ENCODE data around the gene GALNT18. TPM values are rescaled to one million over a fixed set of nuclear protein-coding genes. Genes with fewer than 3 reads are reported as not detected.

GALNT18 gene
- total RNA-seq, 2 donors from 2014 or later = 5.3 to 7.3 TPM

GRCh38 chr11:11409224-11409623 is 212.6 kb downstream of the GALNT18 start:
- 62 to 89% methylated on average over 3 to 6 of the region's 6 CpGs for WGBS, 2 donors
- Histone ChIP-seq H3K4me3 (no peak overlapping the region), H3K27me3 (no peaks in the 10 kb centered on the region), H3K27ac (no peak overlapping the region), H3K4me1 (no peaks in the 10 kb centered on the region), H3K36me3 (replicated peaks in 1 of 2; ENCODE audit: insufficient read depth in 1 of 2, low read depth in 2 of 2) (no peaks in the 10 kb centered on the region), H3K9me3 (no peaks in the 10 kb centered on the region)
- no peak for ATAC-seq
- intact Hi-C loops (cut with DNase I) = no loop called here
- TF ChIP-seq CTCF (IDR thresholded peaks at IDR 0.05) = no peak
- TF ChIP-seq POLR2A (IDR thresholded peaks at IDR 0.05) = no peak
- DNase-seq = no peak

GRCh38 chr11:11408436-11409221 is 213.2 kb downstream of the GALNT18 start:
- intact Hi-C loops (cut with DNase I) = no loop called here
- WGBS, 2 donors = 87 to 89% methylated on average over 10 to 11 of the region's 11 CpGs
- Histone ChIP-seq H3K4me3 (no peak overlapping the region), H3K27me3 (no peaks in the 10 kb centered on the region), H3K27ac (no peak overlapping the region), H3K36me3 (replicated peaks in 1 of 2; ENCODE audit: insufficient read depth in 1 of 2, low read depth in 2 of 2) (no peaks in the 10 kb centered on the region), H3K4me1 (no peaks in the 10 kb centered on the region), H3K9me3 (no peaks in the 10 kb centered on the region)
- DNase-seq (no peak), ATAC-seq (no peak)
- no peak for TF ChIP-seq CTCF (IDR thresholded peaks at IDR 0.05)
- TF ChIP-seq POLR2A (IDR thresholded peaks at IDR 0.05) = no peak

GRCh38 chr11:11407763-11408084 is 214.1 kb downstream of the GALNT18 start:
- Histone ChIP-seq H3K4me1 (peaks cover 3% of the 10 kb centered on the region), H3K27me3 (no peaks in the 10 kb centered on the region), H3K4me3 (no peak overlapping the region), H3K27ac (no peak overlapping the region), H3K36me3 (replicated peaks in 1 of 2; ENCODE audit: insufficient read depth in 1 of 2, low read depth in 2 of 2) (no peaks in the 10 kb centered on the region), H3K9me3 (no peaks in the 10 kb centered on the region)
- TF ChIP-seq CTCF (IDR thresholded peaks at IDR 0.05) (no peak), POLR2A (IDR thresholded peaks at IDR 0.05) (no peak)
- ATAC-seq = no peak
- no peak for DNase-seq
- intact Hi-C loops (cut with DNase I) = no loop called here
- WGBS, 2 donors = 74 to 83% methylated on average over 5 of the region's 5 CpGs

- no peak for ATAC-seq
- Histone ChIP-seq H3K4me3 (no peak overlapping the region), H3K36me3 (replicated peaks in 1 of 2; ENCODE audit: insufficient read depth in 1 of 2, low read depth in 2 of 2) (no peaks in the 10 kb centered on the region), H3K9me3 (no peaks in the 10 kb centered on the region), H3K27ac (no peak overlapping the region), H3K27me3 (no peaks in the 10 kb centered on the region), H3K4me1 (peaks cover 8% of the 10 kb centered on the region)
- TF ChIP-seq CTCF (IDR thresholded peaks at IDR 0.05) (no peak), POLR2A (IDR thresholded peaks at IDR 0.05) (no peak)
- intact Hi-C loops (cut with DNase I) = no loop called here
- no peak for DNase-seq
- WGBS, 2 donors = 49 to 64% methylated on average over 9 of the region's 9 CpGs
Observed at GRCh38 chr11:11407065-11407762, 214.6 kb downstream of the GALNT18 start.

Data from body of pancreas (tissue), 4 donors.